GM23338 (cell line): ENCODE data around the gene THSD7A. TPM values are rescaled to one million over a fixed set of nuclear protein-coding genes. Genes with fewer than 3 reads are reported as not detected.

Source experiments
- ATAC-seq: fragments of 200-7000 bp; cut with Tn5 transposase; 3 replicates; pipeline ENCODE4 v1.9.1; 2020
- DNase-seq: peaks from one replicate; pipeline ENCODE4 v3.0.0-alpha.2; 2015; ENCODE audit warnings: low spot score
- H2AFZ ChIP-seq: fragments of 200-600 bp; sonication (generic); 2 replicates; pipeline ENCODE4 v1.8.0; 2016; ENCODE audit warnings: antibody characterized with exemption, mild to moderate bottlenecking, moderate library complexity
- H3F3A ChIP-seq: fragments of 200-600 bp; sonication (generic); replicated peaks from 2 replicates; pipeline ENCODE4 v1.8.0; 2017; ENCODE audit warnings: antibody characterized with exemption, mixed run types, low read depth
- H3K27ac ChIP-seq: fragments of 200-600 bp; sonication (generic); 2 replicates; pipeline ENCODE4 v1.6.1; 2016; ENCODE audit warnings: low read depth
- H3K27me3 ChIP-seq: fragments of 200-600 bp; sonication (generic); 2 replicates; pipeline ENCODE4 v1.8.0; 2016; ENCODE audit warnings: mild to moderate bottlenecking, mixed run types, moderate library complexity; ENCODE audit not compliant: insufficient read depth
- H3K36me3 ChIP-seq: fragments of 200-600 bp; sonication (generic); 2 replicates; pipeline ENCODE4 v1.8.0; 2016; ENCODE audit warnings: mild to moderate bottlenecking; ENCODE audit not compliant: insufficient read depth
- H3K4me1 ChIP-seq: fragments of 200-600 bp; sonication (generic); 2 replicates; pipeline ENCODE4 v1.8.0; 2016; ENCODE audit warnings: mild to moderate bottlenecking, moderate library complexity; ENCODE audit not compliant: insufficient read depth
- H3K4me2 ChIP-seq: fragments of 200-600 bp; sonication (generic); 2 replicates; pipeline ENCODE4 v1.7.1; 2017; ENCODE audit warnings: mixed run types
- H3K4me3 ChIP-seq: fragments of 200-600 bp; sonication (generic); 2 replicates; pipeline ENCODE4 v1.6.1; 2016; ENCODE audit warnings: mixed run types
- H3K79me2 ChIP-seq: fragments of 200-600 bp; sonication (generic); replicated peaks from 2 replicates; pipeline ENCODE4 v1.8.0; 2017; ENCODE audit warnings: mild to moderate bottlenecking; ENCODE audit not compliant: insufficient read depth
- H3K9me2 ChIP-seq: fragments of 200-600 bp; sonication (generic); 2 replicates; pipeline ENCODE4 v1.8.0; 2017; ENCODE audit not compliant: insufficient read depth
- H4K20me1 ChIP-seq: fragments of 200-600 bp; sonication (generic); replicated peaks from 2 replicates; pipeline ENCODE4 v1.8.0; 2017; ENCODE audit warnings: mild to moderate bottlenecking; ENCODE audit not compliant: insufficient read depth
- H3K27ac Mint-ChIP-seq: 2 replicates; pipeline ENCODE4 v1.8.0; 2020; ENCODE audit warnings: inconsistent platforms, mild to moderate bottlenecking, moderate library complexity, mixed read lengths
- H3K27me3 Mint-ChIP-seq: 3 replicates; pipeline ENCODE4 v1.8.0; 2022; ENCODE audit warnings: low read depth, mild to moderate bottlenecking, moderate library complexity, mixed read lengths, inconsistent platforms; ENCODE audit not compliant: insufficient read depth, poor library complexity
- H3K36me3 Mint-ChIP-seq: 3 replicates; pipeline ENCODE4 v1.8.0; 2021; ENCODE audit warnings: low read depth, mild to moderate bottlenecking, inconsistent platforms, moderate library complexity, mixed read lengths
- H3K4me1 Mint-ChIP-seq: 3 replicates; pipeline ENCODE4 v1.8.0; 2020; ENCODE audit warnings: mild to moderate bottlenecking, inconsistent platforms, mixed read lengths
- H3K4me3 Mint-ChIP-seq: 3 replicates; pipeline ENCODE4 v1.8.0; 2021; ENCODE audit warnings: moderate library complexity, mild to moderate bottlenecking, inconsistent platforms, mixed read lengths
- H3K9me3 Mint-ChIP-seq: 3 replicates; pipeline ENCODE4 v1.8.0; 2020; ENCODE audit warnings: moderate library complexity, mild to moderate bottlenecking, inconsistent platforms, mixed read lengths
- CREB1 ChIP-seq: fragments of 250-450 bp; sonication (Bioruptor Pico); IDR thresholded peaks from 2 replicates; pipeline ENCODE4 v1.5.0; 2020; ENCODE audit warnings: low read depth, mild to moderate bottlenecking, moderate library complexity
- ETS1 ChIP-seq: IDR thresholded peaks from 2 replicates; pipeline ENCODE4 v1.6.1; 2016; ENCODE audit warnings: antibody characterized with exemption
- EZH2 ChIP-seq: fragments of 200-600 bp; sonication (generic); IDR thresholded peaks from one replicate; pipeline ENCODE4 v1.8.0; 2017; ENCODE audit warnings: antibody characterized with exemption, mild to moderate bottlenecking, low read depth; ENCODE audit not compliant: unreplicated experiment
- EZH2phosphoT487 ChIP-seq: fragments of 200-600 bp; sonication (generic); IDR thresholded peaks from one replicate; pipeline ENCODE4 v1.8.1; 2018; ENCODE audit warnings: antibody characterized with exemption; ENCODE audit not compliant: unreplicated experiment
- JUNB ChIP-seq: IDR thresholded peaks from one replicate; pipeline ENCODE4 v1.6.1; 2016; ENCODE audit warnings: antibody characterized with exemption; ENCODE audit not compliant: unreplicated experiment
- NANOG ChIP-seq: IDR thresholded peaks from 2 replicates; pipeline ENCODE4 v1.6.1; 2016; ENCODE audit warnings: antibody characterized with exemption, borderline replicate concordance
- STAT1 ChIP-seq: IDR thresholded peaks from one replicate; pipeline ENCODE4 v1.6.1; 2016; ENCODE audit warnings: antibody characterized with exemption; ENCODE audit not compliant: unreplicated experiment
- ZNF114 ChIP-seq: fragments of 250-450 bp; sonication (Bioruptor Pico); IDR thresholded peaks from 2 replicates; pipeline ENCODE4 v1.5.0; 2020; ENCODE audit warnings: mild to moderate bottlenecking, moderate library complexity
- ZNF331 ChIP-seq: fragments of 250-450 bp; sonication (Bioruptor Pico); IDR thresholded peaks from 2 replicates; pipeline ENCODE4 v1.5.0; 2020; ENCODE audit warnings: low read depth, mild to moderate bottlenecking, moderate library complexity
- polyA plus RNA-seq: library from polyadenylated mRNA; unstranded; fragments of >200 nt; fragmentation: Nextera tagmentation; extraction: Ambion mirVana; gene quantifications from 2 replicates; pipeline ENCODE4 v1.2.1, GENCODE V29; 2016
- total RNA-seq: library from RNA; depleted of rRNA; stranded (reverse); fragments of >200 nt; shearing (Covaris generic); gene quantifications from 2 replicates; pipeline ENCODE4 v1.2.3, GENCODE V29; 2014
- TF ChIP-seq, protein P1 (sequence below), 2 experiments: fragments of 200-600 bp in 1 of 2; sonication (generic) in 1 of 2; conservative IDR thresholded peaks; 2 replicates each; pipeline versions ENCODE4 v1.5.1 to v1.6.1; 2016 to 2017; ENCODE audit warnings: antibody characterized with exemption in 2 of 2, low read depth in 2 of 2, mild to moderate bottlenecking in 2 of 2, moderate library complexity in 1 of 2
- TF ChIP-seq, protein P2 (sequence below): IDR thresholded peaks from one replicate; pipeline ENCODE4 v1.6.1; 2018; ENCODE audit warnings: antibody characterized with exemption; ENCODE audit not compliant: unreplicated experiment

The THSD7A gene
- total and polyA plus RNA-seq, 2 experiments from 2014 or later: 1.3 to 2.1 TPM

- TF ChIP-seq ETS1 (no peak), JUNB (no peak), NANOG (no peak), EZH2 (no peak), ZNF331 (CRISPR knock-in tag) (no peak), STAT1 (no peak), ZNF114 (no peak)
- TF ChIP-seq, protein P1, sequence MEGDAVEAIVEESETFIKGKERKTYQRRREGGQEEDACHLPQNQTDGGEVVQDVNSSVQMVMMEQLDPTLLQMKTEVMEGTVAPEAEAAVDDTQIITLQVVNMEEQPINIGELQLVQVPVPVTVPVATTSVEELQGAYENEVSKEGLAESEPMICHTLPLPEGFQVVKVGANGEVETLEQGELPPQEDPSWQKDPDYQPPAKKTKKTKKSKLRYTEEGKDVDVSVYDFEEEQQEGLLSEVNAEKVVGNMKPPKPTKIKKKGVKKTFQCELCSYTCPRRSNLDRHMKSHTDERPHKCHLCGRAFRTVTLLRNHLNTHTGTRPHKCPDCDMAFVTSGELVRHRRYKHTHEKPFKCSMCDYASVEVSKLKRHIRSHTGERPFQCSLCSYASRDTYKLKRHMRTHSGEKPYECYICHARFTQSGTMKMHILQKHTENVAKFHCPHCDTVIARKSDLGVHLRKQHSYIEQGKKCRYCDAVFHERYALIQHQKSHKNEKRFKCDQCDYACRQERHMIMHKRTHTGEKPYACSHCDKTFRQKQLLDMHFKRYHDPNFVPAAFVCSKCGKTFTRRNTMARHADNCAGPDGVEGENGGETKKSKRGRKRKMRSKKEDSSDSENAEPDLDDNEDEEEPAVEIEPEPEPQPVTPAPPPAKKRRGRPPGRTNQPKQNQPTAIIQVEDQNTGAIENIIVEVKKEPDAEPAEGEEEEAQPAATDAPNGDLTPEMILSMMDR (conservative IDR thresholded peaks at IDR 0.05; ENCODE audit: low read depth in 2 of 2): no peak
- TF ChIP-seq, protein P2, sequence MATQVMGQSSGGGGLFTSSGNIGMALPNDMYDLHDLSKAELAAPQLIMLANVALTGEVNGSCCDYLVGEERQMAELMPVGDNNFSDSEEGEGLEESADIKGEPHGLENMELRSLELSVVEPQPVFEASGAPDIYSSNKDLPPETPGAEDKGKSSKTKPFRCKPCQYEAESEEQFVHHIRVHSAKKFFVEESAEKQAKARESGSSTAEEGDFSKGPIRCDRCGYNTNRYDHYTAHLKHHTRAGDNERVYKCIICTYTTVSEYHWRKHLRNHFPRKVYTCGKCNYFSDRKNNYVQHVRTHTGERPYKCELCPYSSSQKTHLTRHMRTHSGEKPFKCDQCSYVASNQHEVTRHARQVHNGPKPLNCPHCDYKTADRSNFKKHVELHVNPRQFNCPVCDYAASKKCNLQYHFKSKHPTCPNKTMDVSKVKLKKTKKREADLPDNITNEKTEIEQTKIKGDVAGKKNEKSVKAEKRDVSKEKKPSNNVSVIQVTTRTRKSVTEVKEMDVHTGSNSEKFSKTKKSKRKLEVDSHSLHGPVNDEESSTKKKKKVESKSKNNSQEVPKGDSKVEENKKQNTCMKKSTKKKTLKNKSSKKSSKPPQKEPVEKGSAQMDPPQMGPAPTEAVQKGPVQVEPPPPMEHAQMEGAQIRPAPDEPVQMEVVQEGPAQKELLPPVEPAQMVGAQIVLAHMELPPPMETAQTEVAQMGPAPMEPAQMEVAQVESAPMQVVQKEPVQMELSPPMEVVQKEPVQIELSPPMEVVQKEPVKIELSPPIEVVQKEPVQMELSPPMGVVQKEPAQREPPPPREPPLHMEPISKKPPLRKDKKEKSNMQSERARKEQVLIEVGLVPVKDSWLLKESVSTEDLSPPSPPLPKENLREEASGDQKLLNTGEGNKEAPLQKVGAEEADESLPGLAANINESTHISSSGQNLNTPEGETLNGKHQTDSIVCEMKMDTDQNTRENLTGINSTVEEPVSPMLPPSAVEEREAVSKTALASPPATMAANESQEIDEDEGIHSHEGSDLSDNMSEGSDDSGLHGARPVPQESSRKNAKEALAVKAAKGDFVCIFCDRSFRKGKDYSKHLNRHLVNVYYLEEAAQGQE: no peak
These were observed 283.5 kb downstream of the THSD7A start (continued) for GRCh38 chr7:11548532-11548931.

DNA sequence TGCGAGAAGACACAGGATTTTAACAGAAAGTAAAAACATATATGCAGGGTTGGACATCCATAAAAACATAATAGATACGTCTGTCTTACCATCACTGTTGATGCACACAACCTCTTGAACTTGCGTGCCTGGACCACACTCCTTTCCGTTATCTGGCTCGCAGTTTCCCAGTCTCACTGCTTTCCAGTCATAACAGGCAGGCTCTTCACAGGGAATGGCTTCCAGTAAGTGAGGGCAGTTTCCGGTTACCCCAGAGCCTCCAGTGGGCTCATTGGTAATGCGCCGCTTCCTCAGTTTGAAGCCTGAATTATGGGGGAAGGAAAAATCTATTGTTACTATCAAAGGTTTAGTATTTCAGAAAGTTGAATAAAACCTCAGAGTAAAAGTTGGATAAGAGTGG, 290.7 kb downstream of the THSD7A start:
- Histone ChIP-seq H3K4me3 (no peak overlapping the region), H3K36me3 (no peaks in the 10 kb centered on the region), H3K4me1 (no peaks in the 10 kb centered on the region), H2AFZ (no peak overlapping the region), H3K27me3 (no peaks in the 10 kb centered on the region), H3K9me2 (no peaks in the 10 kb centered on the region), H3K79me2 (no peaks in the 10 kb centered on the region), H3K4me2 (no peak overlapping the region), H3F3A (no peaks in the 10 kb centered on the region), H3K27ac (no peak overlapping the region), H4K20me1 (no peaks in the 10 kb centered on the region)
- peaks cover 13% of the 10 kb centered on the region for H3K4me1 Mint-ChIP-seq
- ATAC-seq (no peak; the same call in 2 of the 3 replicates), DNase-seq (no peak)
- TF ChIP-seq ZNF331 (CRISPR knock-in tag): no peak
- no peak for TF ChIP-seq STAT1
- no peak for TF ChIP-seq ETS1
- TF ChIP-seq CREB1: no peak
- no peak for TF ChIP-seq NANOG
- TF ChIP-seq, protein P1 (conservative IDR thresholded peaks at IDR 0.05; ENCODE audit: low read depth in 2 of 2): no peak
- no peak for TF ChIP-seq EZH2phosphoT487
- no peak for TF ChIP-seq JUNB
- H3K9me3 Mint-ChIP-seq: no peaks in the 10 kb centered on the region
- H3K4me3 Mint-ChIP-seq: no peak overlapping the region
- H3K36me3 Mint-ChIP-seq: no peaks in the 10 kb centered on the region; the same call in 2 of the 3 replicates
- H3K27me3 Mint-ChIP-seq: peaks cover 3% of the 10 kb centered on the region
- H3K27ac Mint-ChIP-seq: no peak overlapping the region
